ENCODE measurements around the gene OSBPL1A.

The OSBPL1A gene

DNA sequence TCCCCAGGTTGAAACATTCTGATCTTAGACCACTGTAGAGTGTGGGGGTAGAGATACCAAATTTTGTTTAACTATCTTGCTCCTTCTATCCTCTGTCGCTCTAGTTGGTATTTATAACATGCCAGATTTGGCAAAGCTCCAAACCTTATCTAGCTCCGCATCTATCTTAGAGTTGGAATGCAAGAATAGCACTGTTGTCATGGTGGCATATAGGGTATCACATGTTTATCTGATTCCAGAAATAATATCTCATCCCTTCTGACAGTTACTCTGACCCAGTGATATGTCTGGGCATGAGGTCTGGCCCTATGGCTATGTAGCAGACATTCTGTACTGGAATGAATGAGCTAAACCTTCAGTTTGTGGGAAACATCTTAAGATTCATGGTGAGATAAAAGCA lies 207.0 kb downstream of the OSBPL1A start:
- peaks cover 51% of the 10 kb centered on the region for H3K4me1 ChIP-seq (ENCODE audit: low read length)
- no peak overlapping the region for H3K27ac ChIP-seq (ENCODE audit: low read length)
- H3K9ac ChIP-seq (ENCODE audit: low read length), result no peak overlapping the region

DNA sequence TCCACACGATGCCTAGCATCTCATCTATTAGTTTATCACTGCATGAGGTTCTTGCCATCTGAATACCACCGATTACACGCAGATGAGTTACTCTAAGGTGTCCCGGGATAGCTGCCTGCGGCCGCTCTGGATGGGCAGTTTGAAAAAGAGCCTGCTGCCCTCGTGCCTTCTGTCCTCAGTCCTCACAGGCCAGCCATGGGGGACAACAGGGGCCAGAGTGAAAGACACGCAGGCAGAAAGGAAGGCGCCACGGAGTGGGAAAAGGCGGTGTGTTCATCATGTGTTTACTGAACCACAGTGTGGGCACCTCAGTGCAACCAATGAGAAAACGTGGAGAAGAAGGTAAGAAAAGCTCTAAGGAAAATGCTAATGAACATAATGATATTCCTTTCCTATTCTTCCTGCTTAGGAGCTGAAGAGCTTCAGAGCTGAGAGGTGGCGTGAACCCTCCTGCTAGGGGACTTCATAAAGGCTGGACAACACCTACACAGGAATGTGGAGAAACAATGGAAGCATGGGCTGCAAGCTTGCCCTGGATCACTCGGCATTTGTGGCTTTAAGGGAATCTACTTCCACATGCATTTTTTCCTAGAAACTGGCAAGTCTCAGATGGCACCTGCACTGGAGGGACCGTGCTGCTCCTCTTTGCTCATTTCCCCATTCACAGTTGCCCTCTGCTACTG lies 207.8 kb downstream of the OSBPL1A start:
- Histone ChIP-seq H3K9ac (ENCODE audit: low read length) (no peak overlapping the region), H2AFZ (ENCODE audit: low read depth, low read length) (no peak overlapping the region), H4K20me1 (ENCODE audit: insufficient read depth, low read length) (no peaks in the 10 kb centered on the region), H3K79me2 (ENCODE audit: low read length) (no peaks in the 10 kb centered on the region), H3K27ac (ENCODE audit: low read length) (peak overlapping the region; percentile 49; the same call in 1 of the 2 replicates), H3K4me2 (ENCODE audit: low read length) (peak overlapping the region; percentile 69), H3K9me3 (ENCODE audit: insufficient read depth, low read length) (no peaks in the 10 kb centered on the region), H3K36me3 (replicated peaks; ENCODE audit: low read depth, low read length) (no peaks in the 10 kb centered on the region), H3K4me1 (ENCODE audit: low read length) (peaks cover 51% of the 10 kb centered on the region), H3K27me3 (ENCODE audit: low read depth, low read length) (peaks cover 28% of the 10 kb centered on the region), H3K4me3 (ENCODE audit: low read length) (no peak overlapping the region)
- TF ChIP-seq, protein P1, sequence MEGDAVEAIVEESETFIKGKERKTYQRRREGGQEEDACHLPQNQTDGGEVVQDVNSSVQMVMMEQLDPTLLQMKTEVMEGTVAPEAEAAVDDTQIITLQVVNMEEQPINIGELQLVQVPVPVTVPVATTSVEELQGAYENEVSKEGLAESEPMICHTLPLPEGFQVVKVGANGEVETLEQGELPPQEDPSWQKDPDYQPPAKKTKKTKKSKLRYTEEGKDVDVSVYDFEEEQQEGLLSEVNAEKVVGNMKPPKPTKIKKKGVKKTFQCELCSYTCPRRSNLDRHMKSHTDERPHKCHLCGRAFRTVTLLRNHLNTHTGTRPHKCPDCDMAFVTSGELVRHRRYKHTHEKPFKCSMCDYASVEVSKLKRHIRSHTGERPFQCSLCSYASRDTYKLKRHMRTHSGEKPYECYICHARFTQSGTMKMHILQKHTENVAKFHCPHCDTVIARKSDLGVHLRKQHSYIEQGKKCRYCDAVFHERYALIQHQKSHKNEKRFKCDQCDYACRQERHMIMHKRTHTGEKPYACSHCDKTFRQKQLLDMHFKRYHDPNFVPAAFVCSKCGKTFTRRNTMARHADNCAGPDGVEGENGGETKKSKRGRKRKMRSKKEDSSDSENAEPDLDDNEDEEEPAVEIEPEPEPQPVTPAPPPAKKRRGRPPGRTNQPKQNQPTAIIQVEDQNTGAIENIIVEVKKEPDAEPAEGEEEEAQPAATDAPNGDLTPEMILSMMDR (IDR thresholded peaks at IDR 0.05; ENCODE audit: low read depth, low read length), result no peak
- no peak for TF ChIP-seq EZH2phosphoT487 (IDR thresholded peaks at IDR 0.05; ENCODE audit: low read depth)

More for the DNA sequence above, 207.0 kb downstream of the OSBPL1A start:
- no peaks in the 10 kb centered on the region for H3K9me3 ChIP-seq (ENCODE audit: insufficient read depth, low read length)
- no peak overlapping the region for H3K4me2 ChIP-seq (ENCODE audit: low read length)
- TF ChIP-seq EZH2phosphoT487 (IDR thresholded peaks at IDR 0.05; ENCODE audit: low read depth), result no peak
- TF ChIP-seq, protein P1 (IDR thresholded peaks at IDR 0.05; ENCODE audit: low read depth, low read length), result no peak
- H4K20me1 ChIP-seq (ENCODE audit: insufficient read depth, low read length), result no peaks in the 10 kb centered on the region
- H3K79me2 ChIP-seq (ENCODE audit: low read length), result no peaks in the 10 kb centered on the region
- peaks cover 31% of the 10 kb centered on the region for H3K27me3 ChIP-seq (ENCODE audit: low read depth, low read length)
- no peak overlapping the region for H2AFZ ChIP-seq (ENCODE audit: low read depth, low read length)
- H3K36me3 ChIP-seq (replicated peaks; ENCODE audit: low read depth, low read length), result no peaks in the 10 kb centered on the region
- H3K4me3 ChIP-seq (ENCODE audit: low read length), result no peak overlapping the region

DNA sequence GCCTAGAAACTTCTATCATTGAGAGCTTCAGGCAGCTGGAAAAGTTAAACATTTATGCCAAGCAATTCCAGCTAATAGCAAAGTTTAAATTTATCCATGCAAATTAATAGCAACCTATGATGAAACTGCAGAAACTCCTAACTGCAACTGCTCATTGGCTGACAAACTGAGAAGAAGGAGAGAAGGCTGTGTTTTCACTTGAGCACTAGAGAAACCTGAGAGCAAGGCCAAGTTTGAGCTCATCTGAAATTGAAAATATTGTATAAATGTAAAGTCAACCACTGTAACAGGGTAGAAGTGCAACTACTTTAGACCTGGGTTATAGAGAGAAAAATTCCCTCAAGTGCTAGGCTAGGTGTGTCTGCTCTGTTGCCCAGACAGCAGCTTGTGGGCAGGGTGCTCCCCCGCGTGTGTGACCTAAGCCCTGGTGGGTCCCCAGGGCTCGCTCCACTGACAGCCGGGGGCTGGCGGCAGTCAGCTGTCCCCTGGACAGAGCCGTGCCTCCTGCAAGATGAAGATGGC lies 208.6 kb downstream of the OSBPL1A start:
- Histone ChIP-seq H4K20me1 (ENCODE audit: insufficient read depth, low read length) (no peaks in the 10 kb centered on the region), H3K27me3 (ENCODE audit: low read depth, low read length) (peaks cover 28% of the 10 kb centered on the region), H3K36me3 (replicated peaks; ENCODE audit: low read depth, low read length) (no peaks in the 10 kb centered on the region), H3K4me1 (ENCODE audit: low read length) (peaks cover 51% of the 10 kb centered on the region), H3K9ac (ENCODE audit: low read length) (no peak overlapping the region), H2AFZ (ENCODE audit: low read depth, low read length) (peak overlapping the region; percentile 51; the same call in 1 of the 2 replicates), H3K27ac (ENCODE audit: low read length) (peak overlapping the region; percentile 49), H3K4me2 (ENCODE audit: low read length) (peak overlapping the region; percentile 69), H3K9me3 (ENCODE audit: insufficient read depth, low read length) (no peaks in the 10 kb centered on the region), H3K79me2 (ENCODE audit: low read length) (no peaks in the 10 kb centered on the region), H3K4me3 (ENCODE audit: low read length) (peak overlapping the region; percentile 25)
- TF ChIP-seq EZH2phosphoT487 (IDR thresholded peaks at IDR 0.05; ENCODE audit: low read depth), result no peak
- TF ChIP-seq, protein P1 (IDR thresholded peaks at IDR 0.05; ENCODE audit: low read depth, low read length), result no peak

DNA sequence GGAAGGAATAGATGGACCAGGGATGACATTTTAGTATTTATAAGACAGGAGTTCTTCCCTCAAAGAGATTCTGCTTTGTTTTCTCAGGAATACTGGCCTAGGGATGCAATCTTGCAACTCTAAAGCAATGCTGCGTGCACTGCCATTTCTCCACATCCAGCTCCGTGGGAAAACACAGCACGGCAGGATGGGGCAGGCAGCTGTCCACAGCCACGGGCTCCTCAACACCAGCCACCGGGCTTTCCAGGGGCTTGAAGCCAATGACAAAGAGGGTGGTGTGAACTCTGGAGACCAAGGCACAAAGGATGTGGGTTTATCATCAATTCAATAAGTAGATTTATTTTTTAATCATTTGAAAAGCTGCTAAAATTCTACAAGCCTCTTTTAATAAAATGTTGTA lies 209.5 kb downstream of the OSBPL1A start:
- H3K4me3 ChIP-seq (ENCODE audit: low read length), result no peak overlapping the region
- no peaks in the 10 kb centered on the region for H3K79me2 ChIP-seq (ENCODE audit: low read length)
- H4K20me1 ChIP-seq (ENCODE audit: insufficient read depth, low read length), result no peaks in the 10 kb centered on the region
- H2AFZ ChIP-seq (ENCODE audit: low read depth, low read length), result no peak overlapping the region
- H3K9me3 ChIP-seq (ENCODE audit: insufficient read depth, low read length), result no peaks in the 10 kb centered on the region
- H3K9ac ChIP-seq (ENCODE audit: low read length), result no peak overlapping the region
- no peaks in the 10 kb centered on the region for H3K36me3 ChIP-seq (replicated peaks; ENCODE audit: low read depth, low read length)
- TF ChIP-seq, protein P1 (IDR thresholded peaks at IDR 0.05; ENCODE audit: low read depth, low read length), result no peak
- no peak for TF ChIP-seq EZH2phosphoT487 (IDR thresholded peaks at IDR 0.05; ENCODE audit: low read depth)
- H3K27me3 ChIP-seq (ENCODE audit: low read depth, low read length), result peaks cover 22% of the 10 kb centered on the region
- peaks cover 51% of the 10 kb centered on the region for H3K4me1 ChIP-seq (ENCODE audit: low read length)
- H3K27ac ChIP-seq (ENCODE audit: low read length), result no peak overlapping the region
- peak overlapping the region; percentile 69; the same call in 1 of the 2 replicates for H3K4me2 ChIP-seq (ENCODE audit: low read length)

Measured in OCI-LY3 (cell line).